GM12872 (cell line): ENCODE results near the gene NFATC1.

ENCODE experiments used
- TF ChIP-seq, protein P1 (sequence below): IDR thresholded peaks from 3 replicates; pipeline ENCODE4 v1.5.1; 2011; ENCODE audit warnings: low read depth, mild to moderate bottlenecking, low read length, moderate library complexity; ENCODE audit not compliant: insufficient read depth

The NFATC1 gene

DNA sequence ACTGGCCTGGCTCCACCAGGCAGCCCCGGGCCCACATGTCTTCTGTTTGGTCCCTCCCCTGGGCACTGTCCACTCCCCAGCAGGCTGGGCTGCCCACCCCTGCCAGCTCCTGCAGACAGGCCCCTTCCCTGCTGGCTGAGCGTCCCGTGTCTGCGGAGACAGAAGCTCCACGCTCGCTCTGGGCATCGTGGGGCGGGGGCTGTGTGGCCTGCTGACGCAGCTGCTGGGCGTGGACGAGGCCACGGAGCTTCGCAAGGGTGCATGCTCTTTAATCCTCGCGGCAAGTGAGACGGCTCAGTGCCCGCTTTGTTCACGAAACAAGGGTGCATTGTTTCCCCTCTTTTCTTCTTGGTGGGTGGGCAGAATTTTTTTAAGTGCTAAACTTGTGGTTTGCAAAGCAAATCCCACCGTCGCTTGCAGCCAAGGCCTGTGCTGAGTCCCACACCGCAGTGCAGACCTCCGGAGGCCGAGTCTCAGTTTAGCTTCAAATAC is 151.1 kb downstream of the NFATC1 start:
- TF ChIP-seq, protein P1, sequence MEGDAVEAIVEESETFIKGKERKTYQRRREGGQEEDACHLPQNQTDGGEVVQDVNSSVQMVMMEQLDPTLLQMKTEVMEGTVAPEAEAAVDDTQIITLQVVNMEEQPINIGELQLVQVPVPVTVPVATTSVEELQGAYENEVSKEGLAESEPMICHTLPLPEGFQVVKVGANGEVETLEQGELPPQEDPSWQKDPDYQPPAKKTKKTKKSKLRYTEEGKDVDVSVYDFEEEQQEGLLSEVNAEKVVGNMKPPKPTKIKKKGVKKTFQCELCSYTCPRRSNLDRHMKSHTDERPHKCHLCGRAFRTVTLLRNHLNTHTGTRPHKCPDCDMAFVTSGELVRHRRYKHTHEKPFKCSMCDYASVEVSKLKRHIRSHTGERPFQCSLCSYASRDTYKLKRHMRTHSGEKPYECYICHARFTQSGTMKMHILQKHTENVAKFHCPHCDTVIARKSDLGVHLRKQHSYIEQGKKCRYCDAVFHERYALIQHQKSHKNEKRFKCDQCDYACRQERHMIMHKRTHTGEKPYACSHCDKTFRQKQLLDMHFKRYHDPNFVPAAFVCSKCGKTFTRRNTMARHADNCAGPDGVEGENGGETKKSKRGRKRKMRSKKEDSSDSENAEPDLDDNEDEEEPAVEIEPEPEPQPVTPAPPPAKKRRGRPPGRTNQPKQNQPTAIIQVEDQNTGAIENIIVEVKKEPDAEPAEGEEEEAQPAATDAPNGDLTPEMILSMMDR = no peak

DNA sequence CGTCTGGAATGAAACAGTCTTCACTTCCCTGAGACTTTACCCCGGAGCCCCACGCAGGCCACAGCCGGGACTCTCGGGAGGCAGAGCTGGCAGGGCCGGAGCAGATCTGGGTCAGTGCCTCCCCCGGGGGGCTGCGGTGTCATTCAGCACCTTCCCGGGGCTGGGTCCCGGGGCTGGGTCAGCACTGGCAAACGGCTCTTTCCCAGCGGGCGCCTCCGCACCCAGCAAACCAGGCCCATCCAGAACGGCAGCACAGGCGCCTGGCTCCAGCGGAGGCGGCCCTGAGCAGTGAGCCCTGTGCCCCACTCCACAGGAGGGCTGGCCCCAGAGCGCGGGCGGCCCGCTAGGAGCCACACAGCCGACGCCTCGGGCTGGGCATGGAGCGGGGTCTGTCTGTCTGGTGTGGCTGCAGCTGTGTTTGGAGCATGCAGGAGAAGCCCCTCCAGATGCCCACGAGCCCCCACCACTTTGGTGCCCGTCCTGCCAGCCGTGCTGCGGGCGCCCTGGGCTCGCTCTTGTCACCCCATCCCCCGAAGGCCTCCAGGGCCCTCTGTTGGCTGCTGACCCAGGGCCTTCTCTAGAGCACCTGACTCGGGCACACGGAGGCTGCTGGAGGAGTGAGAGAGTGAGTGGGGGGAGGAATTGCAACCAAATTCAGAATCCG is 151.8 kb downstream of the NFATC1 start:
- TF ChIP-seq, protein P1 = no peak

DNA sequence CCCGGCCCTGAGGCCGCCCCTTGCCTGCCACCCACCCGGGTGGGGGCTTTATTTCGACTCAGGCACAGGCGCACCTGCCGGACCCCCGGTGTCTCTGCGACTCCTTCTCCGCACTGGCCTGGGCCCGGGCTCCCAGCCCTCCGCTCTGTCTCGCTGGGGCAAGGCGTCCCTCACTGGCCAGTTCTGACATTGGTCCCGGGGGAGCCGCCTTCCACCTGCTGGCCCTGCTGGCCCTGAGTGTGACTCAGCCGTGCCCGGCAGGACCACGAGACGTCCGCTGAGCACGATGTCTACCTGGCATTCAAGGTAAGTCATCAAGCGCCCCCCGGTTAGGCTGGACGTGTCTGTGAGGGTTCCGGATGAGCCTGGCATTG is 152.3 kb downstream of the NFATC1 start:
- TF ChIP-seq, protein P1 = no peak

DNA sequence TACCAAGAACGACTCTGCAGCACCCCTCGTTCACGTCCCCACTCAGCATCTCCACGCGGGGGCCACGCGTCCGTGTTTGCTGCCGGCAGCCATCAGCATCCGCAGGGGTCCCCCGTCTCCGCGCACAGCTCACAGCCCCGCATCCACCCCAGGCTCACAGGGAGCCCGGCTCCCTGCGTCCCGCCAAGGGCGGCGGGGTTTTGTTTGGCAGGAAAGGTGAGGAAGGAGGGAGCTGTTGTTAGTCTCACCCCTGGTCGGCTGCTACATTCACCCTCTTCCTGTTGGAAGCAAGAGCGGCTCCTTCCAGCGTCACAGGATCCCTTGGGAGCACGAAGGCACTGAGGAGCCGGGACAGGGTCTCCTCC is 152.9 kb downstream of the NFATC1 start:
- TF ChIP-seq, protein P1 = no peak

DNA sequence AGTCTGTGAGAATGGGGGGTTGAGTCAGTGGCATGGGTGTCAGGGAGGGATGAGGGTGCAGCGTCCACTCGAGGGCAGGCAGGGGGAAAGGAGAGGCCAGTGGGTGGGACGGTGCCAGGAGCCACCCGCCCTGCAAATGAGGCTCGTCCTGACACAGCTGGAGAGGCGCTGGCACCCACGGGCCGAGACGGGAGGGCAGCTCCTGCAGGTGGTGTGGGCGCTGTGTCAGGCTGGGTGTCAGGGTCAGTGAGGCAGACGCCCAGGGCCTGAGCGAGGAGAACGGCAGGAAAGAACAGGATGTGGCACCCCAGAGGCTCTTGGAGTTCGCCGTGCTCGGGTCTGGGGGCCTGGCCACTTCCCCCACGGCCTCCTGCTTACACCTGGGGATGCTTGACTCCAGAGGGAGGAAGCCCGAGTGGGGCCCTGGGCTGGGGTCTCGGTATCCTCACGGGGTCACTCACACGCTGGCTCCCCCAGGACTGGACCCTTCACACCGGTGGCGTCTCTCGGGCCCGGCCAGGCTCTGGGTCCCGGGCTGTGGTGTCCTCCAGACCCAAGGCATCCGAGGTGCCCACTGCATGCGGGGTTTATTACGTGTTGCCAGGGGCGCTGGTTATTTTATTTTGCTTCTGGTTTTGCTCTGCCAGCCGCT is 153.4 kb downstream of the NFATC1 start:
- TF ChIP-seq, protein P1 = no peak

DNA sequence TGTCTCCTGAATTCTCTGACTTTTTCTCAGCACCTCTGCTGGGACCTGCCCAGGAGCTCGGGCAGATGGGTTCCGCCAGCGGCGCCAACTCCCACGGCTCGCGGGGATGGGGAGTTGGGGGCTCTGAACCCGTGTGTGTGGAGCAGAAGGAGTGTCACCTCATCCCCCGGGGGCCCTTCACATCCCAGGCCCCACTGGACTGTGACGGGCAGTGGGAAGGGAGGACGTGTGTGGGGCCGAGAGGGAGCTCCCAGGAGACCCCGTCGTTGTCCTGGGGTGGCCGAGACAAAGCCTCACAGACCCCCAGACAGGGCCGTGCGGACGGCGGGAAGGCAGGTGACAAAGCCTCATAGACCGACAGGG is 153.9 kb downstream of the NFATC1 start:
- TF ChIP-seq, protein P1 = no peak

DNA sequence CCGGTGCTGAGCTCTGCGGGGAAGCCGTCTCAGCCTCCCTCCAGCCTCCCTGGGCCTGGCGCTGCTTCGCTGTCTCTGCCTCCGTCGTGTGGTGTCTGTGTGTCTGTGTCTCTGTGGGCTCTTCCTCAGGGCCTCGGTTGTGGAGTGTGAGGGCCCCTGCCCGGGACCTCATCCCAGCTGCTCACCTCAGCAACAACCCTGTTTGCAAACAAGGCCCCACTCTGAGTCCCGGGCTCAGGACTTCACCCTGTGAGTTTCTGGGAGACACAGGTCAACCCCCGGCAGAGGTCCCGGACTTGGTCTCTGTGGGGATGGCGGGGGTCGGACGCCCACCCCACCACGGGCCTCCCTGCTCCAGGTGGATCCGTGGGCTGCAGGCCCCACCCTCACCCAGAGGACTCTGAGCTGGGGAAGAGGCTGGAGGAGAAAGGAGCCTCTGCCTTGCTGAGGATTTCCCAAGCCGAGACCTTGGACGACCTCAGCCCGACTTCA is 156.5 kb downstream of the NFATC1 start:
- TF ChIP-seq, protein P1 = no peak
